Fibroblast of peridontal ligament (primary cell): ENCODE results near the gene ZBTB16.
"Not testable (repeated sequence)": the region's sequence is repeated elsewhere in the genome, so short reads cannot be mapped to it uniquely, and the experiment has no call there.

Source experiments
- DNase-seq: peaks from one replicate; pipeline ENCODE4 v3.0.0-alpha.2; 2010; ENCODE audit errors: extremely low read depth

Gene ZBTB16

DNA sequence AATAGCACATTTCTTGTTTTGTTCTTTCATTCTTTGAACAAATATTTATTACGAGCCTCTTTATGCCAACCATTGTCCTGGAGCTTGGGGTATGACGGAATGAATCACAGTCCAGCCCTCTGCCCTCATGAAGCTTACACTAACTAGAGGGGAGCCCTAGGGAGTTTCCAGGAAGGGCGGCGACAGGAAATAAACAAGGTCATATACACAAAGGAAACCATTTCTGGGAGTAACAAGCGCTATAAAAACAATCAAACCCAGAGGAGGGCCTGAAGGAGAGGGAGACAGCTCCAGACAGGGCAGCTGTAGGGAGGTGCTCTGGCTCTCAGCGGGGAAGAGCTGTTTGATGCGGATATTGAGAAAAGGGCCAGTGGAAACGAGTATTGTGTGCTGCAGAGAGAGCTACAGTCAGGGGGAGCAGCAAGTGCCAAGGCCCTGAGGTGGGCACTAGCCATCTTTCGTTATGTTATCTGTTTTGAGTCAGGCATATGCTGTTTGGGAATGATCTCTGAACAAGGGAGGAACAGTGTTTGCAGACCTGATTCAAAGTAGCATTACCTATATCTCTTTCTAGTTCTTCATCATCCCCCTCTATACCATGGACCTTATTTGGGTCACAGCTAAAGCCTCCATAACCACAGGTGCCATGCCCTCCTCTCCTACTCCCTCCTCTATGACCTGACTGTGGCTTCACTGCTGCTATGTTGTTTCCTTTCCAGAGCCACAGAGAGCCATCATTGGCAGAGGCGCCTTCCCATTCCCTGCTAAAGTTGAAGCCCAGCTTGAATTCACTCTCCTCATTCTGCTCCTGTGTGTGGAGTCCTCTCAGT is 15.3 kb upstream of the ZBTB16 start:
- no peak for DNase-seq

DNA sequence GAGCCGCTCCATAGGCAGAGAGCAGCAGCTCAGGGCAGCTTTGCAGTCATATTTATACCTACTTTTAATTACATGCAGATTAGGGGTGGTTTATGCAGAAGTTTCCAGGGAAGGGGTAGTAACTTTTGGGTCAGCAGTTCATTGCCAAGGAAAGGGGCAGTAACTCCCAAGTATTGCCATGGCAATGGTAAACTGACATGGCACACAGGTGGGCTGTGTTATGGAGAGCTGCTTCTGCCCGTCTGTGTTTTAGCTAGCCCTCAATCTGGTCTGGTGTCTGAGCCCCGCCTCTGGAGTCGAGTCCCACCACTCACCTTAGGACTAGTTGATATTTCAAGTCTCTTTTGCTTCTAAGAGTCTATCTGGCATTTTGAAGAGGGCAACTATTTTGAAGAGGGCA is 12.2 kb upstream of the ZBTB16 start:
- DNase-seq = no peak

DNA sequence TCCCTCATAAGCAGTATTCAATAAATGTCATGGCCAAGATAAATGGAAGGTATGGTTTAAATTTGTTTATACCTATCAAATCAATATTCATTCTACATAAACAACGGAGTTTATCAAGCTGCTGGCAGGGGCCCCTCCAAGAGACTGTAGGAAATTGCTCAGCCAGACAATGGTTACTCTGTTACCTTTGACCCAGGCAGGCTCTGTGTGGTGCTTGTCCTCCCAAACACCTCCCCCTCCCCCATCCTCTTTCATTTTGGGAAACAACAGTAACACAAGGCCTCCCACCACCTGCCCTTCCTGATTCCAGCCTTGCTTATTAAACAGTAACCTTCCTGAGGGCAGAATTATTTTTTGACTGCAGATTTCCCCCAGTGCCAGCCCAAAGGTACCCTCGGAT is 10.5 kb upstream of the ZBTB16 start:
- no peak for DNase-seq

DNA sequence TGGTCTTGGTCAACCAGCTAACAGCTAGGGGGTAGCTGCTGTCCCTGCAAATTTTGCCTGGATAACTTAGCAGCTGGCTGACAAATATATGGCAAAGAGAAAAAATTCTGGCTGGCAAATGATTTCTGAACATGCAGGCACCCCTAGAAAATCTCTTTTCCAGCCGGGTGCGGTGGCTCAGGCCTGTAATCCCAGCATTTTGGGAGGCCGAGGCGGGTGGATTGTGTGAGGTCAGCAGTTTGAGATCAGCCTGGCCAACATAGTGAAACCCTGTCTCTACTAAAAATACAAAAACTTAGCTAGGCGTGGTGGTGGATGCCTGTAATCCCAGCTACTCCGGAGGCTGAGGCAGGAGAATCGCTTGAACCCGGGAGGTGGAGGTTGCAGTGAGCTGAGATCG is 9.7 kb upstream of the ZBTB16 start:
- not testable (repeated sequence) for DNase-seq

DNA sequence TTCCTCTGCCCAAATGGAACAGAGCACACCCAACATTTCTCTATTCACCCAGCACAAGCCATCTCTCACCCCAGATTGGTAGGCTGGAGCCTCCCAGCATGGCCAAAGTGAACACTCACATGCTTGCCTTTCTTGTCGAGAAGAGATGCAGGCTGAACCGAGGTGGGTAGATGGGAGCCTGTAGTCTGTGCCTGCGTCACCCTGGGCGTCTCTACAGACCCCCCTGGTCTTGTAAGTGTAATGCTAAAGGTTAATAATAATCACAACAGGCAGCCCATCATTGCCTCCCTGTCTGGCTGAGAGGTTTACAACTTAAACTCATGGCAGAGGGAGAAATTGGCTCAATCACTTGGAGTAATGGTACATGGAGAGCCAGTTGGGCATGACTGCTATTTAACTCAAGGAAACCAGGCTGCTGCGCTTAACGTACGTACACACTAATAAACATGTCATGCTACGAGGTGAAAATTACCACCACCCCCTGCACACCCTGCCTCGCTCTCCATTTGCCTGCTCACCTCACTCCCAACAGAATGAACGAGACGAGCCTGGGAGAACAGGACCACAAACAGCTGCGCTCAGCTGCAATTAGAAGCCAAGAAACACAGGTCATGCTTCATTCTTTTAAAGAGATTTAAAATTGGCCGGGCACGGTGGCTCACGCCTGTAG is 9.1 kb upstream of the ZBTB16 start:
- DNase-seq = no peak

DNA sequence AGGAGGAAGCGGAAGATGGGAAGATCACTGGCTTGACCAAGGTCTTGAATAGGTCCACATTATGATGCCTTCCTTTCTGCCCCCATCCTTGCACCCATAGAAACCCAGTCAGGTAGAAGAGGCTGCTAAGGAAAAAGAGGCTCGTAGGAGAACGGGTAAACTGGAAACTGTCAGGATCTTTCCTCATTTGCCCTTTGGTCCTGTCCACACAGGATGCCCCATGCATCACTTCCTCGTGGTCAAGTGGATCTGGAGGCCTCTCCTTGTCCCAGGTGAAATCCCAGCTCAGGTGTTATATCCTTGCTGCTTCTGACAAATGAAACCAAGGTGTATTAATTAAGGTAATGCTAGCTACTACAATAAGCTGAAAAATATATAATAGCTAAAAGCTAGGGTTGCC is 8.0 kb upstream of the ZBTB16 start:
- no peak for DNase-seq

DNA sequence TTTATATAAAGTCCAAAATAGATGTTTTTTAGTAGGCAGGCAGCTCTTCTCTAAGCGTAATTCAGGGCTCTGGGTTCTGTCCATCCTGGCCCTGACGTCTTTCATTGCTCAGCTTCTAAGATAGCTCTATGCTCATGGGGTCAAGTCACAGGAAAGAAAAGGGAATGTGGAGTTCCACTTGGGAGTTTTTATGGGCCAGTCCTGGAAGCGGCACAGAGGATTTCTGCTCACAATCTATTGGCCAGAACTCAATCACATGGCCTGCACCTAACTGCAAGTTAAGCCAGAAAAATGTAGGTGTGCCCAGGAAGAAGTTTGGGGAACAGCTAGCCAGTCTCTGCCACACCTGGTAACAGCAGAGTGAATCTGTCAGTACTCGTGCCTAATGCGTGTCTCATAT is 7.4 kb upstream of the ZBTB16 start:
- DNase-seq = no peak

DNA sequence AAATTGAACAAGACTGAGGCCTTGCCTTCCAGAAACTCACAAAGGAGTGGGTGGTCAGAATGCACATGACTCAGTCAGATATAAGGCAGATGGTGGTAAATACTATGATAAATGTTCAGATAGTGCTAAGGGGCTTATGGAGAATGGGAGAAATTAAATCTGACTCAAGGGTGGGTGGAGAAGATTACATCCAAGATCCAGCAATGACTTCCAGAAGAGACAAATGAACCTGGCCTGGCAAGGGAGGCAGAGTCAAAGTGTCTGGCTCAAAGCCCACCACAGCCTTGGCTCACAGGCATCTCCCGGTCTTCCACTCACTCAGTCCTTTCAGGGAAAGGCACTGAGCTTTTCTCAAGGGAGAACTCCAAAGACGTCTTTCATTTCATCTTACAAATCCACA is 6.1 kb upstream of the ZBTB16 start:
- no peak for DNase-seq

DNA sequence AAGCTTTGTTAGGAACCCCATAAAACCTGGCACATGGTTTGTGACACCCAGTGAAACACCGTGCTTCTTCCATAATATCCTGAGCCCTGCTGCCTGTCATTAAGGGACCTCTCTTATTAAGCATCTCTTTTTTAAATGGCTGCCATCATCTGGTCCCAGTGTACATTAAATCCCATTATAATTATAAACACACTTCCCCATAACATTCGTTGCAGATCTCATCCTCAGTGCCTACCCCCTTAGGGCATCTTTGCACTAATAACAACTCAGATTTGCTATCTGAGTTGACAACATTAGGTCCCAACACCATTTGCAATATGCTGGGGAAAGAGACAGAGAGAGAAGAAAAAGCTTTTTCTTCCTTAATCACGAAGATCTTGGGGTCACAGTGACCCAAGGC is 4.7 kb upstream of the ZBTB16 start:
- DNase-seq = no peak

DNA sequence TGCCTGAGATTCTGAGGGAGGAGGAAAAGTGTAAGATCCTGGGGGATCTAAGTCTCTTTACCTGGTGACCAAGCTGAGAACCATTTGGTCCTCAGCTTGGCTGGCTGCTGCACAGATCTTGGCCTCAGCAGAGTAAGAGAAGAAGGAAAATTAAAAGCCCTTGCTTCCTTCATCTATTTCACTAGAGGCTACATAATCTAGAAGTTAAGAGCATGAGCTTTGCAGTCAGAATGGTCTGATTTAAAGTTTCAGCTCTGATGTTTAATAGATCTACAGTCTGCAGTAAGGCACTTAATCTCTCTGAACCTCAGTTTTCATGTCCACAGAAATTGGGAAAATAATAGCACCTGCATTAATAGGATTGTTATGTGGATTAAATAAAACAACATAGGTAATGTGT is 3.1 kb upstream of the ZBTB16 start:
- DNase-seq = no peak

DNA sequence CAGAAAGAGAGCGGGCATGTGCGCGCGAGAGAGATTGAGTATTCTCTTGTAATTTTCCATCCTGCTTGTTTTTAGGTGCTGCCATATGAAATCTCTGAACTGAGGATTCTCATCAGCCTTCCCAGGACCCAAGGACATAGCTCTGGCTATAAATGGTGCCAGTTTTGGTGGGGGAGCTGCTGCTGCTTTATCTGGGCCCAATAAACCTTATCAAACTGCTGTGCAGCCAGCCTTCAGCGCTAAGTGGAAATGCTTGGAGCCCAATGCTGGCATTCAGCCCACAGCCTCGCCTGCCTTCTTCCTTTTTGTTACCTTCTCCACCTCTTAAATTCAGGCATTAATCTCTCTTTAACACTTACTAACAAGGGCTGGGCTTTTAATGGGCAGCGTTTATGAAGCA is 2.4 kb upstream of the ZBTB16 start:
- no peak for DNase-seq

DNA sequence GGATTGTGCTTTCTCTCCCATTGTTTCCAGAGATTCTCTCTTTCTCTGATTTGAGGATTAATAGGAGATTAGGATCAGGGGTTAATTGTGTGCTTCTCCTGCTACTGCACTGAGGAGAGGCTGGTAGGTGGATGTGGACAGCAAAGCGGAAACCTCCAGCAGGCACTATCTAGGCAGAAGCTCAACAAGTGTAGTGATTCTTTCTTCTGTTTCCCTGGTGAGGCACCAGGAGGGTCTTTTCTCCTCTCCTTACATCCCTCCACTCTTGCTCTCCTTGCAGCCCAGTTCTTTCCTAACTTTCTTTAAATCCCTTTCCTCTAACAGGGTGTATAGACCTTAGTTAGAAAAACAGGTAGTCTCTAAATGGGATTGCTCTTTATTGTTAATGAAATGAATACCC is 1.9 kb upstream of the ZBTB16 start:
- DNase-seq = no peak

DNA sequence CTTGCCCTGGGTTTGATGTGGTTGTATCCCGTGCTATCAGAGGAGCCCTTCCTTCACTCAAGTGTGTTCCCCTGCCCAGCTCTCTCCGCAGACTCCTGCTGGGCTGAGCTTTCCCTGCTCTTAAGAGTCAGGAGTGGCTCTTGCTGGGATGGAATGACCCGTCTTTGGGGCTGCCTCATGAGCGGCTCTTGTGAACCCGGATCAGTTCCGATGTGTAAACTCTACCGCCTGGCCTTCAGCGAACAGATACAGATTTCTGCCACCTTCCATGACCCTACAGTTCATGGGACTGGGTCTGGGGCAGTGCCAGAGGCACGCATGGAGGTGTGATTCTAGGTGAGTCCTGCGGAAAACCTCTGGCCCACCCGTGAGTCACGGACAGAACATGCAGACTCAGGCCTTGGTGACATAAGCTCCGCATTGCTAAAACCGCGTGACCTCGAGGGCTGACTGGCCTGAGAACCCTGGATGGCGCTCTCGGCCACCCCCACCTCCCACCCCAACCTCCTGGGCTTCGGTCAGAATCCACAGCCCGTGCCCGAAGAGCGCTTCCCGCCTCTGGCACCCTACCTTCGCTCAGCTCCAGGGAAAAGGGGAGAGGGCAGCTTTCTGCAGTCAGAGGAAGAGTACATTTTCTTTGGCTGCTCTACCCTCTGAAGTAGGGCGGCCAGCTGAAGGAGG is 1.3 kb upstream of the ZBTB16 start:
- DNase-seq = no peak

DNA sequence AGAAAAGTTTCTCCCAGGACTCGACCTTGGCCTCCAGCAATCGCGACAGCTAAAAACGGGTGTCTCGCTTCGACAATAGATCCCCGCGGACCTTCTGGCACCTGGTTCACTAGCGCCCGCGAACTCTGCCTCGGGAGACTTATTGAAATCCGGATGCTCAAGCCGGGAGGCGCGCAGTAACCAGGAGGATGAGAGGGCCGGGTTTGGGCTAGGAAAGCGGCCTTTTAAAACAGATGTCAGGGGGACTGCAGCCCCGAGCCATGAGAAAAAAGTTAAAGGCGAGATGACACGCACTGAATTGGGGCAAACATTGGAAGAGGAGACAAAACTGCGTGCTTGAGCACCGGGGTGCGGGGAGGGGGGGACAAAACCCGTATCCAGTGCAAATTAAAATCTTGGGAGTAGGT is 637 bp upstream of the ZBTB16 start:
- DNase-seq = no peak

DNA sequence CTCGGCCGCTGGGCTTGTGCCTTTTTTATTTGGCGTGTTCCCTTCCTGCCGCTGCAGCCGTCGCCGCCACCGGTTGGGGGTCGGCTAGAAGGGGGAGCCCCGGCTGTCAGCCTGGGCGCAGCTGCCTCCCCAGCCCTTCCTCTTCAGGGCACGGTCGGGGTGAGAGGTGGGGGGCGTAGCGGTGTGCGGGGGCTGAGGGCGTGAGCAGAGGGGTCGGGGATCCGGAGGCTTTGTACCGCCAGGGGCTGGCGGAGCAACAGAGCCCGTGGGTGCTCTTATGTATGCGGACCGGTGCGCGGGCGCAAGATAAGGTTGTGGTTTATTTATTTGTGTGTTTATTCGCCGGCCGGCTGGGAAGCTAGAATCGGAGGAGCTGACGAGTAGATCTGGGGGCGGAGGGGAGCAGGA is 477 bp downstream of the ZBTB16 start:
- no peak for DNase-seq

DNA sequence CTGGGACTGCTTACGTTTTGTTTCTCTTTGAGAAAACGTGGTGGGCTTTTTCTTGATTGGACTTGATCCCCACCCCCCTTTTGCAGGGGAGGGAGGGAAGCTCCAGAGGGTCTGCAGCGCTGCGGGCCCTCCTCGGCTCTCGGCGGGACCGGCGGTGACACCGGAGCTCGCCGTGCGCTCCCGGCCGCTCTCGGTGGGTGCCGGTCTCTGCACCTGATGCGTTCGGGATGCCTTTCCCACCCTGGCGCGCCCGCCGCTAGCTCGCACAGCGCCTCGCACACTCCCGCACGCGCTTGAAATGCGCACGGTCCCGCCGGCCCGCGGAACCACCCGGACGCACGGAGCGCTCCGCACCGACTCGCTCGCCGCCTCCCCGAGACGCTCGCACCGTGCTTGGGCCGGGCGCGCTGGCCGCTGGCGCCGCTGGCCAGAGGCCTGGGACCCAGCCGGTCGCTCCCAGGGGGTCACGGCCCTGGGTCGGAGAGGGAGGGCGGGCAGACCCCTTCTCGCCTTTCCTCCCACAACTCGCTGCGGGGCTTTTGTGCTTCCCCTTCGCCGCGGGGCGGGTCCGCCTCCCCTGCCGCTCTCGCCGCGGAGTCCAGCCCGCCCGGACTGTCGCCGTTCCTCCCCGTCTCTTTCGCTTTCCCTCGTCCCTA is 1.0 kb downstream of the ZBTB16 start:
- no peak for DNase-seq

DNA sequence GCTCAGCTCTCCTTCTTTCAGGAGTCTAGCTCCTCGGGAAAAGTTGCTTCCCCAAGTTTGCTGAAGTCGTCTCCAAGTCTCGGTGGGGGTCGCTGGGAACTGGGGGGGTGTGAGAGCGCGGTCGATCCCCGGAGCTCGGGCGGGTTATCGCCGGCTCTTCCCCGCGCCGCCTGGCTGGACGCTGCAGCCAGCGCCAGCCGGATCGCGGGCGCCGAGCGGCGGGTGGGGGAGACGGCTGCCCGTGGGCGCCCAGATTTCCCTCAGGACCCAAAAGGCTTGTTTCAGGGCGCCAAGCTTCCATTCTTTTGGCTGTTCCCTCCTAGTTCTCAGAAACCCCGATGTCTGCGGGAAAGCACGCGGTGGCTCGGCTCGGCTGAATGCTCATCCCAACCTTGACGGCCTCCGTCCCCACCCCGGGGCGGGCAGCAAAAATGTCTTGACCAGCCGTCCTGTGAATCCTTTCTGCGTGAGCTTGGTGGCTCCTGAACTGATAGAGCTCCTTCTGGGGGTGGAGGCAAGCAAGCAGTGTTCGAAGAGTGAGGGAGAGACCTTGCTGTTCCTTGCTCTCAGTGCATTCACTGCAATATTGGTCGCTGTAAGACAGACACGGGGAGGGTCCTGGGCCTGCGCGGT is 1.7 kb downstream of the ZBTB16 start:
- DNase-seq = peak; percentile 6

DNA sequence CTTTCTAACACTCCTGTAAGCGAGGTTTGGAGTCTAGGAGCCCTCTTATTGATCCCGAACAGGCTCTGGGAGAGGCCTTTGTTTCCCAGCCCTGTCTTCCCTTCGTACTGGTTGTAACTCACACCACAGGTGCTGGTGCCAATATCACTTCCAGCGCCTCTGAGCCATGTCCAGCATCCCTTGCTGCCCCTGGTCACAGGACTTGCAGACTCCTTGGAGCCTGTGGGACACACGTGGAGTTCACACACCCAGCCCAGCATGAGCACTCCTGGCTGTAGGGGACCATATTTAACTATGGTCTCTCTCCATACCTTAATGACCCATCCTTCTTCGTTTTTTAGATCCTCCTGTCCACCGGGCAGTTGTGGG is 2.2 kb downstream of the ZBTB16 start:
- no peak for DNase-seq

DNA sequence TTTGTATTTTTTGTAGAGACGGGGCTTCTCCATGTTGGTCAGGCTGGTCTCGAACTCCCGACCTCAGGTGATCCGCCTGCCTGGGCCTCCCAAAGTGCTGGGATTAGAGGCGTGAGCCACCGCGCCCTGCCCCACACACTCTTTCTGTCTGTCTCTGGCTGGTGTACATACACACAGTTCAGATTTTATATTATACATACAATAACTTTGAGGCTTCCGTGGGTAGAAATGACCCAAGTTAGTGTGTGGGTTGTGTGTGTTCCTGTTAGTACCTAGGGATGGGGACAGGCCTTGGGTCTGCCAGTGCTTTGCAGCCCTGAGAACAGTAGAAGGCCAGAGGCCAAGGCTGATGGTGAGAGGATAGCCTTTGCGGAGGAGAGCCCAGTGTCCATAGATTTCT is 2.8 kb downstream of the ZBTB16 start:
- DNase-seq = no peak

DNA sequence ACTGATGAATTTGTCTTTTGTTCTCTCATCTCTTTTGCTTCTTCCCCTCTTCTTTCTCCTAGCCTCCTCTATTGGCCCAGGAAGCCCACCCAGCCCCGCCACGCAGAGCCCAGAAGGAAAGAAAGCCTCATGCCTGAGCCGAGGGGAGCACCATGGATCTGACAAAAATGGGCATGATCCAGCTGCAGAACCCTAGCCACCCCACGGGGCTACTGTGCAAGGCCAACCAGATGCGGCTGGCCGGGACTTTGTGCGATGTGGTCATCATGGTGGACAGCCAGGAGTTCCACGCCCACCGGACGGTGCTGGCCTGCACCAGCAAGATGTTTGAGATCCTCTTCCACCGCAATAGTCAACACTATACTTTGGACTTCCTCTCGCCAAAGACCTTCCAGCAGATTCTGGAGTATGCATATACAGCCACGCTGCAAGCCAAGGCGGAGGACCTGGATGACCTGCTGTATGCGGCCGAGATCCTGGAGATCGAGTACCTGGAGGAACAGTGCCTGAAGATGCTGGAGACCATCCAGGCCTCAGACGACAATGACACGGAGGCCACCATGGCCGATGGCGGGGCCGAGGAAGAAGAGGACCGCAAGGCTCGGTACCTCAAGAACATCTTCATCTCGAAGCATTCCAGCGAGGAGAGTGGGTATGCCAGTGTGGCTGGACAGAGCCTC is 3.8 kb downstream of the ZBTB16 start:
- DNase-seq = no peak

DNA sequence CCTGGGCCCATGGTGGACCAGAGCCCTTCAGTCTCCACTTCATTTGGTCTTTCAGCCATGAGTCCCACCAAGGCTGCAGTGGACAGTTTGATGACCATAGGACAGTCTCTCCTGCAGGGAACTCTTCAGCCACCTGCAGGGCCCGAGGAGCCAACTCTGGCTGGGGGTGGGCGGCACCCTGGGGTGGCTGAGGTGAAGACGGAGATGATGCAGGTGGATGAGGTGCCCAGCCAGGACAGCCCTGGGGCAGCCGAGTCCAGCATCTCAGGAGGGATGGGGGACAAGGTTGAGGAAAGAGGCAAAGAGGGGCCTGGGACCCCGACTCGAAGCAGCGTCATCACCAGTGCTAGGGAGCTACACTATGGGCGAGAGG is 4.3 kb downstream of the ZBTB16 start:
- DNase-seq = no peak

DNA sequence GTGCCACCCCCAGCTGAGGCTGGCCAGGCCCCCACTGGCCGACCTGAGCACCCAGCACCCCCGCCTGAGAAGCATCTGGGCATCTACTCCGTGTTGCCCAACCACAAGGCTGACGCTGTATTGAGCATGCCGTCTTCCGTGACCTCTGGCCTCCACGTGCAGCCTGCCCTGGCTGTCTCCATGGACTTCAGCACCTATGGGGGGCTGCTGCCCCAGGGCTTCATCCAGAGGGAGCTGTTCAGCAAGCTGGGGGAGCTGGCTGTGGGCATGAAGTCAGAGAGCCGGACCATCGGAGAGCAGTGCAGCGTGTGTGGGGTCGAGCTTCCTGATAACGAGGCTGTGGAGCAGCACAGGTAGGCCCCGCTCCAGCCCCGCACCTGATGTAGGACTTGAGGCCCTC is 4.7 kb downstream of the ZBTB16 start:
- no peak for DNase-seq
